ENCODE data around the gene SRSF6. TPM values are rescaled to one million over a fixed set of nuclear protein-coding genes. Genes with fewer than 3 reads are reported as not detected.
"Not testable (repeated sequence)": the region's sequence is repeated elsewhere in the genome, so short reads cannot be mapped to it uniquely, and the experiment has no call there.

The SRSF6 gene
- total RNA-seq, 4 donors from 2014 or later: 18.8 to 29.8 (median 21.0) TPM

DNA sequence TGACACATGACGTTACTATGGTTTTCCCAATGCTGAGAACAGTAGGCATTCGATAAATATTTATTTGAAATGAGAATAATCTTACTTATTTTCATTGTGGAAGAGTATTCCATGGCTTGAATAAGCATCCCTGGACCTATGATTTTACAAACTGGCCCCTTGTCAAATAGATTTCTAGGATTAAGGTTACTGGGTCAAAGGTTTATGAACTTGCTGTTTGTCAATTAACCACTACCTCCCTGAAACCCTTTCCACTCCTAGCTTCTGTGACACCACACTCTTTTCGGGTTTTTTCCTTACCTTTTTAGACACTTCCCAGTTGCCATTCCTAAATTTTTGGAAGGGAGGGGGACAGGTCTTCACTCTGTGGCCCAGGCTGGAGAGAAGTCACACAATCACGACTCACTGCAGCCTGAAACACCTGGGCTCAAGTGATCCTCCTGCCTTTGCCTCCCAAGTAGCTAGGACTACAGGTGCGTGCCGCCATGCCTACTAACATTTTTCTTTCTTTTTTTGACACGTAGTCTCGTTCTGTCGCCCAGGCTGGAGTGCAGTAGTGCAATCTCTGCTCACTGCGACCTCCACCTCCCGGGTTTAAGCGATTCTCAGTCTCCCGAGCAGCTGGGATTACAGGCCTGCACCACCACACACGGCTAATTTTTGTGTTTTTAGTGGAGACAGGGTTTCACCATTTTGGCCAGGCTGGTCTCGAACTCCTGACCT, 5.1 kb upstream of the SRSF6 start:
- intact Hi-C loops (cut with DNase I; ENCODE audit: low total_unique reads): loop anchor here (10.0 kb wide), 2 partner anchors 762 to 852 kb away; partner anchors contain the start of gene OSER1
- in situ Hi-C loops (cut with MboI; ENCODE audit: low sequenced_read_pairs in 4 of 4): loop anchor here in 1 of 4 donors (5.0 to 25.0 kb wide), 2 partner anchors 130 to 760 kb away; partner anchors contain the start of gene OSER1

DNA sequence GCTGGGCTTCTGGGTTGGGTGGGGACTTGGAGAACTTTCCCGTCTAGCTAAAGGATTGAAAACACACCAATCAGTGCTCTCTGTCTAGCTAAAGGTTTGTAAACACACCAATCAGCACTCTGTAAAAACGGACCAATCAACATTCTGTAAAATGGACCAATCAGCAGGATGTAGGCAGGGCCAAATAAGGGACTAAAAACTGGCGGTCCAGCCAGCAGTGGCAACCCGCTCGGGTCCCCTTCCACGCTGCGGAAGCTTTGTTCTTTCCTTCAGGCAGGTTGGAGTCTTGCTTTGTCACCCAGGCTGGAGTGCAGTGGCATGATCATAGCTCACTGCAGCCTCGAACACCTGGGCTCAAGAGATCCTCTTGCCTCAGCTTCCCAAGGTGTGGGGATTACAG, 1.4 kb upstream of the SRSF6 start:
- not testable (repeated sequence) for H3K27me3 ChIP-seq, DNase-seq, H3K9me3 ChIP-seq, ATAC-seq, H3K27ac ChIP-seq
- intact Hi-C loops (cut with DNase I; ENCODE audit: low total_unique reads): loop anchor here (2.0 to 10.0 kb wide), 3 partner anchors 59 to 849 kb away; partner anchors contain the start of gene OSER1
- Histone ChIP-seq H3K4me1 (peaks cover 11 to 18% of the 10 kb centered on the region in 2 donors), H3K36me3 (peaks cover 0 to 21% of the 10 kb centered on the region in 2 donors), H3K4me3 (peak overlapping the region in 1 of 4 donors; percentile 88)
- in situ Hi-C loops (cut with MboI; ENCODE audit: low sequenced_read_pairs in 4 of 4): loop anchor here in 1 of 4 donors (25.0 kb wide), 1 partner anchor 756 kb away; the partner anchor contains the start of gene OSER1

More for the DNA sequence above, 5.1 kb upstream of the SRSF6 start:
- ATAC-seq (no peak), DNase-seq (no peak)
- no peak overlapping the region for H3K4me3 ChIP-seq
- no peaks in the 10 kb centered on the region for H3K36me3 ChIP-seq
- no peak overlapping the region for H3K27ac ChIP-seq
- peaks cover 0 to 6% of the 10 kb centered on the region in 2 donors for H3K4me1 ChIP-seq
- no peaks in the 10 kb centered on the region for H3K27me3 ChIP-seq
- TF ChIP-seq POLR2A (IDR thresholded peaks at IDR 0.05): no peak
- TF ChIP-seq, protein P1, sequence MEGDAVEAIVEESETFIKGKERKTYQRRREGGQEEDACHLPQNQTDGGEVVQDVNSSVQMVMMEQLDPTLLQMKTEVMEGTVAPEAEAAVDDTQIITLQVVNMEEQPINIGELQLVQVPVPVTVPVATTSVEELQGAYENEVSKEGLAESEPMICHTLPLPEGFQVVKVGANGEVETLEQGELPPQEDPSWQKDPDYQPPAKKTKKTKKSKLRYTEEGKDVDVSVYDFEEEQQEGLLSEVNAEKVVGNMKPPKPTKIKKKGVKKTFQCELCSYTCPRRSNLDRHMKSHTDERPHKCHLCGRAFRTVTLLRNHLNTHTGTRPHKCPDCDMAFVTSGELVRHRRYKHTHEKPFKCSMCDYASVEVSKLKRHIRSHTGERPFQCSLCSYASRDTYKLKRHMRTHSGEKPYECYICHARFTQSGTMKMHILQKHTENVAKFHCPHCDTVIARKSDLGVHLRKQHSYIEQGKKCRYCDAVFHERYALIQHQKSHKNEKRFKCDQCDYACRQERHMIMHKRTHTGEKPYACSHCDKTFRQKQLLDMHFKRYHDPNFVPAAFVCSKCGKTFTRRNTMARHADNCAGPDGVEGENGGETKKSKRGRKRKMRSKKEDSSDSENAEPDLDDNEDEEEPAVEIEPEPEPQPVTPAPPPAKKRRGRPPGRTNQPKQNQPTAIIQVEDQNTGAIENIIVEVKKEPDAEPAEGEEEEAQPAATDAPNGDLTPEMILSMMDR (IDR thresholded peaks at IDR 0.05 in 4 of 5, conservative IDR thresholded peaks at IDR 0.05 in 1 of 5): no peak
- H3K9me3 ChIP-seq: no peaks in the 10 kb centered on the region

DNA sequence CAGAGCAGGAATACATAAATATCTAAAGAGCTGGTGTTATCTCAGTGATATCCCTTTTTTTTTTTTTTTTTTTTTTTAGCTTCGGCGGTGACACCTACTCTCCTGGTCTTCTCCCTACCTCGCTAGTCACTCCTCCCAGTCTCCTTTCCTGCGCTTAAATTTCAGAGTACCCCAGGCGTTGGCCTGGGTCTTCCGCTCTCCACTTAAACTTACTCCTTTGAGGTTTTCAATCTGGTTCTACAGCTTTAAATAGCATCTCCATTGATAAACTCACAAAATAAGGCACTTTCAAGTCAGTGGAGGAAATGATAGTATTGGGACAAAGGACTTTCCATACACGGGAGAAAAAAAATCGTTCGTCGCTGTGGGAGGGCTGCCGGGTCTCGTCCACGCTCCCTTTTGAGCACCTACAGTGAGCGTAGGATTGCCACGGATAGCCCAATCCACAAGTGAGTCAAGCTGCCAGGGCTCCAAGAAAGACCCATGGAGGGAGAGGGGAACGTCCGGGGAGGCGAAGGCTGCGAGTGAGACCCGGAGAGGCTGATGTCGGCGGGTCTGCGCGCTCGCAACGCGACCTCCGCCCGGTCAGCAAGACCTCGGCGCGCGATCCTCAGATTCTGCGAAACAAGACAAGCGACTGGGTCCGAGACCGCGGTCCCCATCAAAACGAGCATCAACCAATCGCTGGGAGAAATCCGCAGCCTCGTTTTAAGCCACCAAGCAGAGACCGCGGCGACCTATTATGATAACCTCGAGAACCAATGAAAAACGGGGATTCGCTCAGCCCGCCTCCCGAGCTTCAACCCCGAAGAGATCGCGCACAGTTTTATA, 672 bp upstream of the SRSF6 start:
- peaks cover 11 to 25% of the 10 kb centered on the region in 2 donors for H3K4me1 ChIP-seq
- H3K27ac ChIP-seq: peak overlapping the region; percentile 99 to 100 (median 100)
- H3K36me3 ChIP-seq: peaks cover 1 to 29% of the 10 kb centered on the region in 2 donors
- H3K9me3 ChIP-seq: no peaks in the 10 kb centered on the region
- H3K27me3 ChIP-seq: no peaks in the 10 kb centered on the region
- TF ChIP-seq, protein P1 (IDR thresholded peaks at IDR 0.05 in 4 of 5, conservative IDR thresholded peaks at IDR 0.05 in 1 of 5): no peak
- no peak for TF ChIP-seq POLR2A (IDR thresholded peaks at IDR 0.05)
- H3K4me3 ChIP-seq: peak overlapping the region; percentile 88 to 97 (median 96)
- in situ Hi-C loops (cut with MboI; ENCODE audit: low sequenced_read_pairs in 4 of 4): loop anchor here in 1 of 4 donors (25.0 kb wide), 1 partner anchor 755 kb away; the partner anchor contains the start of gene OSER1
- intact Hi-C loops (cut with DNase I; ENCODE audit: low total_unique reads): loop anchor here (1.0 to 10.0 kb wide), 4 partner anchors 58 to 848 kb away; partner anchors contain the start of genes IFT52 and OSER1
- peak; percentile 96 to 98 for ATAC-seq
- DNase-seq: peak; percentile 89 to 90

DNA sequence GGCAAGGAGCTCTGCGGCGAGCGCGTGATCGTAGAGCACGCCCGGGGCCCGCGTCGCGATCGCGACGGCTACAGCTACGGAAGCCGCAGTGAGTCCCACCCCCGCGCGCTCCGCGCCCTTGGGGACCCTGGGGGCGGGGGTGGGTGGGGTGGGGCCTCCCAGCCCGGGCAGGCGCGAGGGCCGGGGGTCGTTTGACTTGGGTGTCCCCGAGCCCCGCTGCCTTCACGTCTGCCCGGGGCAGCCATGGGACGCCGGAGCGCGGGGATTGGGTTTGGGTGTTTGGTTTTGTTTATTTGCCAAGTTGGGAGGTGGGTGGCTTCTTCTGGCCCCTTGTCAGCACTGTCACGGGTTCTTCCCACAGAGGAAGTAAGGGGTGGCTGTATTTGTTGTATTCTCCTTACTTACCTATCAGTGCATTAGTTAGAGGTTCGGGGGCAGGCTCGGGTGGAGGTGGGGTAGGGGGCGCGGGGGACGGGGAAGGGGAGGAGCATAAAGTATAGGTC, 777 bp downstream of the SRSF6 start:
- peak overlapping the region; percentile 99 to 100 (median 100) for H3K27ac ChIP-seq
- TF ChIP-seq, protein P1 (IDR thresholded peaks at IDR 0.05 in 4 of 5, conservative IDR thresholded peaks at IDR 0.05 in 1 of 5): no peak
- TF ChIP-seq POLR2A (IDR thresholded peaks at IDR 0.05): no peak
- DNase-seq (no peak), ATAC-seq (no peak)
- H3K4me1 ChIP-seq: peaks cover 11 to 33% of the 10 kb centered on the region in 2 donors
- in situ Hi-C loops (cut with MboI; ENCODE audit: low sequenced_read_pairs in 4 of 4): loop anchor here in 1 of 4 donors (25.0 kb wide), 1 partner anchor 754 kb away; the partner anchor contains the start of gene OSER1
- H3K36me3 ChIP-seq: peaks cover 2 to 43% of the 10 kb centered on the region in 2 donors
- intact Hi-C loops (cut with DNase I; ENCODE audit: low total_unique reads): loop anchor here (10.0 kb wide), 2 partner anchors 756 to 846 kb away; partner anchors contain the start of gene OSER1
- peak overlapping the region; percentile 88 to 97 (median 96) for H3K4me3 ChIP-seq
- H3K27me3 ChIP-seq: no peaks in the 10 kb centered on the region
- H3K9me3 ChIP-seq: no peaks in the 10 kb centered on the region
